Left cardiac atrium (tissue), 4 donors: ENCODE data around the gene MCF2L. TPM values are rescaled to one million over a fixed set of nuclear protein-coding genes. Genes with fewer than 3 reads are reported as not detected.
"Not testable (repeated sequence)": the region's sequence is repeated elsewhere in the genome, so short reads cannot be mapped to it uniquely, and the experiment has no call there.

Experiments used
- ATAC-seq, 2 donors: fragments of 200-7000 bp; cut with Tn5 transposase; one replicate each; pipeline ENCODE4 v1.9.1; 2020; ENCODE audit warnings: mild to moderate bottlenecking in 2 of 2, moderate library complexity in 2 of 2
- DNase-seq: peaks from one replicate; pipeline ENCODE4 v3.0.0-alpha.2; 2020
- intact Hi-C, 2 donors: fragments of 100-400 bp; cut with DNase I; formaldehyde crosslinking; loops; one replicate each; pipeline versions ENCODE4 v1.14.1 to v1.15.1; 2022 to 2023
- total RNA-seq, 2 donors: library from RNA; stranded (reverse); fragmentation: NEBNext Ultra II Directional; extraction: Animal tissue kit (Norgen Biotek cat#: 25700); gene quantifications; one replicate each; pipeline ENCODE4 v1.2.1, GENCODE V29; 2021
- donor health status: DM: no; HTN: yes; CAD: no.
- donor health status: DM: no; HTN: yes; CAD: no; lungs with severe emphysema.
- donor health status: DM: yes; HTN: yes; CAD: no.
- donor health status: Dilated cardiomyopathy.

Gene MCF2L
- total RNA-seq, 2 donors from 2014 or later: 39.1 to 41.6 TPM

GRCh38 chr13:113021811-113022210, 52.8 kb downstream of the MCF2L start:
- ATAC-seq (no peak), DNase-seq (no peak)
- intact Hi-C loops: no loop called here

- no peak for ATAC-seq
- intact Hi-C loops: no loop called here
- DNase-seq: no peak
Observed at GRCh38 chr13:113022391-113022744, 53.4 kb downstream of the MCF2L start.

GRCh38 chr13:113022745-113023574, 53.9 kb downstream of the MCF2L start:
- peak; percentile 33 to 67 for ATAC-seq
- intact Hi-C loops: no loop called here
- peak; percentile 64 for DNase-seq

- DNase-seq (no peak), ATAC-seq (no peak)
- intact Hi-C loops: no loop called here
Observed at GRCh38 chr13:113023694-113024430, 54.8 kb downstream of the MCF2L start.

- ATAC-seq: no peak
- no peak for DNase-seq
- intact Hi-C loops: no loop called here
Observed at GRCh38 chr13:113024466-113024865, 55.5 kb downstream of the MCF2L start.

GRCh38 chr13:113026391-113026910, 57.4 kb downstream of the MCF2L start:
- intact Hi-C loops: no loop called here
- DNase-seq (no peak), ATAC-seq (no peak)

GRCh38 chr13:113027095-113027494, 58.1 kb downstream of the MCF2L start:
- intact Hi-C loops: no loop called here
- DNase-seq (no peak), ATAC-seq (no peak)

- ATAC-seq (no peak), DNase-seq (no peak)
- intact Hi-C loops: no loop called here
Observed at GRCh38 chr13:113027566-113027965, 58.6 kb downstream of the MCF2L start.

GRCh38 chr13:113028336-113029060, 59.5 kb downstream of the MCF2L start:
- DNase-seq (no peak), ATAC-seq (peak in 1 of 2 donors; percentile 15)
- intact Hi-C loops: loop anchor here in 1 of 2 donors (1.0 kb wide), 1 partner anchor 86 kb away; no protein-coding TSS in a partner anchor

GRCh38 chr13:113029061-113029445, 60.0 kb downstream of the MCF2L start:
- DNase-seq (no peak), ATAC-seq (no peak)
- intact Hi-C loops: loop anchor here in 1 of 2 donors (1.0 kb wide), 1 partner anchor 87 kb away; no protein-coding TSS in a partner anchor

GRCh38 chr13:113029487-113030258, 60.7 kb downstream of the MCF2L start:
- DNase-seq (no peak), ATAC-seq (peak in 1 of 2 donors; percentile 54)
- intact Hi-C loops: loop anchor here in 1 of 2 donors (1.0 kb wide), 1 partner anchor 87 kb away; no protein-coding TSS in a partner anchor

GRCh38 chr13:113030259-113030640, 61.2 kb downstream of the MCF2L start:
- intact Hi-C loops, DNase-seq, ATAC-seq: not testable (repeated sequence)

GRCh38 chr13:113031465-113031864, 62.5 kb downstream of the MCF2L start:
- no peak for ATAC-seq
- intact Hi-C loops: no loop called here
- no peak for DNase-seq

GRCh38 chr13:113032291-113032690, 63.3 kb downstream of the MCF2L start:
- ATAC-seq: no peak
- intact Hi-C loops: no loop called here
- no peak for DNase-seq

GRCh38 chr13:113033054-113033850, 64.2 kb downstream of the MCF2L start:
- DNase-seq (no peak), ATAC-seq (no peak)
- intact Hi-C loops: no loop called here

- DNase-seq (peak; percentile 58), ATAC-seq (peak; percentile 71 to 82)
- intact Hi-C loops: loop anchor here in 1 of 2 donors (5.0 kb wide), 1 partner anchor 188 kb away; no protein-coding TSS in a partner anchor
Observed at GRCh38 chr13:113034451-113035212, 65.6 kb downstream of the MCF2L start.

GRCh38 chr13:113035213-113035800, 66.3 kb downstream of the MCF2L start:
- ATAC-seq: peak; percentile 8 to 9
- DNase-seq: no peak
- intact Hi-C loops: loop anchor here in 1 of 2 donors (5.0 kb wide), 1 partner anchor 187 kb away; no protein-coding TSS in a partner anchor
